GM12801 (cell line): ENCODE data around the gene NMS.

ENCODE experiments used
- TF ChIP-seq, protein P1 (sequence below): IDR thresholded peaks from one replicate; pipeline ENCODE4 v1.5.1; 2011; ENCODE audit warnings: control low read depth; ENCODE audit not compliant: insufficient read length; ENCODE audit errors: extremely low read depth

NMS gene

DNA sequence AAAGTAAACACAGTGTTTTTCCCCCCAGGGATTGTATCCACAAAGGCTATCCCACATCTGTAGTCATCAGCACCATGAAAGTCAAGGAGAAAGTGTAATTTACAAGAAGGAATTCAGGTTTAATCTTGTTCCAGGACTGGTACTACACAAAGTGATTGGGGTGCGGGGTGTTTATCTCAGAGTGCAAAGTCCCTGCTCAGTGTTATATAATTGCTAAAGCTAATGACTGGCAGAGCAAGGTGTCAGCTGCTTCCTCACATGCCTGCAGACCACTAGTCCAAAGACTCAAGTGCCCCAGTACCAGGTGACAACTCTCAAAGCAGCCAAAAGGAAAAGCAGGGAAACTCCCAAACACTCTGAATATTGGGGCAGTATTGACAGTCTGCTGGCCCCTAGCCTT is 52.1 kb downstream of the NMS start:
- TF ChIP-seq, protein P1, sequence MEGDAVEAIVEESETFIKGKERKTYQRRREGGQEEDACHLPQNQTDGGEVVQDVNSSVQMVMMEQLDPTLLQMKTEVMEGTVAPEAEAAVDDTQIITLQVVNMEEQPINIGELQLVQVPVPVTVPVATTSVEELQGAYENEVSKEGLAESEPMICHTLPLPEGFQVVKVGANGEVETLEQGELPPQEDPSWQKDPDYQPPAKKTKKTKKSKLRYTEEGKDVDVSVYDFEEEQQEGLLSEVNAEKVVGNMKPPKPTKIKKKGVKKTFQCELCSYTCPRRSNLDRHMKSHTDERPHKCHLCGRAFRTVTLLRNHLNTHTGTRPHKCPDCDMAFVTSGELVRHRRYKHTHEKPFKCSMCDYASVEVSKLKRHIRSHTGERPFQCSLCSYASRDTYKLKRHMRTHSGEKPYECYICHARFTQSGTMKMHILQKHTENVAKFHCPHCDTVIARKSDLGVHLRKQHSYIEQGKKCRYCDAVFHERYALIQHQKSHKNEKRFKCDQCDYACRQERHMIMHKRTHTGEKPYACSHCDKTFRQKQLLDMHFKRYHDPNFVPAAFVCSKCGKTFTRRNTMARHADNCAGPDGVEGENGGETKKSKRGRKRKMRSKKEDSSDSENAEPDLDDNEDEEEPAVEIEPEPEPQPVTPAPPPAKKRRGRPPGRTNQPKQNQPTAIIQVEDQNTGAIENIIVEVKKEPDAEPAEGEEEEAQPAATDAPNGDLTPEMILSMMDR: no peak

DNA sequence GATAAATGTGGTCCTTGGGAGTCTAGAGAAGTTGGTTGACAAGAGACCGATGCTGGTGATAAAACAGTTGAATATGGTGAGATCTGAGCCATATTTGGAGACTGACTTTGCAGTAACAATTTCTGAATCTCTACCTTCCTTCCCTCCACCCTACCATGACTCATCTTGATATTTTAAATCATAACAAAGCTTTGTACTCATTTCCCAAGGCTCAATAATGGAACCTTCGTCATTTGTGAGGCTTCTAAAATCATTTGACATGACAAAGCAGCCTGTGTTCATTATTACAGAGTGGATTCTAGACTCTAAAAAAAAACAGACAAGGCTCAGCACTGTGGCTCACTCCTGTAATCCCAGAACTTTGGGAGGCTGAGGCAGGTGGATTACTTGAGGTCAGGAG is 54.0 kb downstream of the NMS start:
- TF ChIP-seq, protein P1: no peak

DNA sequence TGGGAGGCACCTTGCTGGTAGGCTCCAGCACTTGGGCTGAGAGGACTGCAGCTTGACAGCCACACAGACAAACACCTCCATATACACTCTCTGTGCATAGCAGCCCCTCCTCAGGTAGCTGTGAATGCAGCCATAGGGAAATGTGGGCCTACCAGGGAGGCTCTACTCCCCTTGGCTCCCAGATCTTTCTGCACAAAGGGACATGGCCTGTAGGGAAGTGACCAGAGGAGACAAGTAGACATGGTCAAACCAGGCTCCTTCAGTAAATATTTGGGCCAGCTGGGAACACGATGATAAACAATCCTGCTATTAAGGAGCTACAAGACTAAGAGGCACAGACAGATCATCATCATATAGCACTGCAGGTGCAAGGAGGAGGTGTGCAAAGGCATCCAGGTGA is 56.6 kb downstream of the NMS start:
- TF ChIP-seq, protein P1: no peak

DNA sequence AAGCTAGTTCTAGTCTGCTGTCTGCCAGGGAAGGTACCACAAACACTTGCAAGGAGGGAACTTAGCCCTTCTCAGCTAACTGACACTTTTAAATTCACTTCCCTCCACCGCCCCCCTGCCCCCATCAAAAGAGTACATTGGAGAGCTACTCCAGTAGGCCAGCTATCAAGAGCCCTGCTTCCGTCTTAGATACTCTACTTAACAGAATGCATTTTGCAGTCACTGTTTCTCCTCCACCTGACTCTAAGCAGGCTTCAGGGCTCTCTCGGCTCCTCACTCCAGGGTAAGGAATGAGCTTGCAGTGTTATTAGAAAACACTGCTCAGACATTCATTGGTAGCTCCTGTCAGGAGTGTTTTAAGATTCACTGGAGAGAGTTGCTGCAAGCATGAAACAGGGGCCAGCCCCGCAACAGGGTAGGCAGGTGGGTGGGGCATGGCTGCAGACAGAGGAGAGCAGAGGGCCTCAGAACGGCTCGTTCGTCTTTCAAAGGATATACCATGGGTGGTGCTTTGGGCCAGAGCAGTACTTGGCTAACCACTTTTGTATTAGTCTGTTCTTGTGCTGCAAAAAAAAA is 57.2 kb downstream of the NMS start:
- TF ChIP-seq, protein P1: no peak

DNA sequence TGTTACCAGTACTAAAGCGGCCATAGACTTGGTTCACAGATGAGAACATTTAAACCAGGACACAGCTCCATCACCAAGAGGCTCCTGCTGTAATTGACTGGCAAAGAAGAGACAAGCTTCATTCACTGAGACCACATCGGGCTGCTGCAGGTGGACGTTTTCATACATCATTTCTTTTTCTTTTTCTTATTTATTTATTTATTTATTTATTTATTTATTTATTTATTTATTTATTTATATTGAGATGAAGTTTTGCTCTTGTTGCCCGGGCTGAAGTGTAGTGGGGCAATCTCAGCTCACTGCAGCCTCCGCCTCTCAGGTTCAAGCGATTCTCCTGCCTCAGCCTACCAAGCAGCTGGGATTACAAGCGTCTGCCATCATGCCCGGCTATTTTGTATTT is 58.9 kb downstream of the NMS start:
- TF ChIP-seq, protein P1: no peak

DNA sequence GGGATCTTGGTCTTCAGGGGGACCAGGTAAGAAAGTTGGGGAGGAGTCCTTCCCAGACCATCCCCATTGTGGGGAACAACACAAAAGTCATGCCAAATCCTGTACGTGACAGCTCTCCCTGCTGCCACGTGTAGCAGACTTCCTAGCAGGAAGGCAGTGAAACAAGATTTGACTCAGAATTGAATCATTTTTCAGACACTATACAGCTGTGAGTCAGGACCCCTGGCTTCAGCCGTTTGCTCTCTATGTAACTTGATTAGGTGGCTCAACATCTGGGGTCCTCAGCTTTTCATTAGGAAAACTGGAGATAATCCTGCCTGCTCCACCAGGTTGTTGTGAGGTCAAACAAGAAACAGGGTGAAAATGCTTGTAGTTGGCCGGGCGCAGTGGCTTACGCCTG is 59.6 kb downstream of the NMS start:
- TF ChIP-seq, protein P1: no peak
